Liver (tissue), 9 donors: ENCODE measurements around the gene AFP. TPM values are rescaled to one million over a fixed set of nuclear protein-coding genes. Genes with fewer than 3 reads are reported as not detected.

ENCODE experiments used
- DNase-seq: peaks from one replicate; pipeline ENCODE4 v3.0.0-alpha.2; 2017; ENCODE audit warnings: low spot score
- H3K27ac ChIP-seq, 2 donors: one replicate each; pipeline ENCODE4 v1.7.0; 2013; ENCODE audit warnings: inconsistent platforms in 2 of 2, low read length in 2 of 2, control low read depth in 1 of 2, low read depth in 1 of 2, mild to moderate bottlenecking in 1 of 2
- H3K27me3 ChIP-seq, 4 donors: one replicate each; pipeline versions ENCODE4 v1.6.1 to v1.7.0; 2013; ENCODE audit warnings: low read length in 3 of 4, inconsistent platforms in 1 of 4, mild to moderate bottlenecking in 1 of 4, moderate library complexity in 1 of 4; ENCODE audit not compliant: control insufficient read depth in 4 of 4, insufficient read depth in 4 of 4
- H3K36me3 ChIP-seq, 4 donors: one replicate each; pipeline versions ENCODE4 v1.6.1 to v1.7.0; 2013; ENCODE audit warnings: low read length in 3 of 4, mild to moderate bottlenecking in 3 of 4, low read depth in 1 of 4, moderate library complexity in 1 of 4; ENCODE audit not compliant: control insufficient read depth in 4 of 4, insufficient read depth in 3 of 4
- H3K4me1 ChIP-seq, 4 donors: one replicate each; pipeline versions ENCODE4 v1.6.1 to v1.7.0; 2013; ENCODE audit warnings: low read length in 3 of 4, mild to moderate bottlenecking in 3 of 4, moderate library complexity in 1 of 4; ENCODE audit not compliant: control insufficient read depth in 4 of 4, insufficient read depth in 4 of 4
- H3K4me3 ChIP-seq, 3 donors: one replicate each; pipeline versions ENCODE4 v1.6.1 to v1.7.0; 2013; ENCODE audit warnings: low read length in 3 of 3, control low read depth in 1 of 3, low read depth in 1 of 3, mild to moderate bottlenecking in 1 of 3
- H3K9ac ChIP-seq, 2 donors: one replicate each; pipeline ENCODE4 v1.7.0; 2013; ENCODE audit warnings: low read length in 2 of 2, mild to moderate bottlenecking in 2 of 2, moderate library complexity in 2 of 2, control low read depth in 1 of 2, low read depth in 1 of 2
- H3K9me3 ChIP-seq, 4 donors: one replicate each; pipeline versions ENCODE4 v1.6.1 to v1.7.0; 2013; ENCODE audit warnings: low read length in 3 of 4; ENCODE audit not compliant: control insufficient read depth in 4 of 4
- CTCF ChIP-seq: fragments of 150-350 bp; IDR thresholded peaks from 2 replicates; pipeline ENCODE4 v1.5.1; 2017; ENCODE audit warnings: improper control_type of control experiment, low read depth, low read length; ENCODE audit not compliant: missing input control
- EGR1 ChIP-seq, 2 donors: IDR thresholded peaks; 2 replicates each; pipeline ENCODE4 v1.6.1; 2016 to 2018; ENCODE audit warnings: antibody characterized with exemption in 2 of 2, low read depth in 2 of 2
- HNF4A ChIP-seq, 2 donors: conservative IDR thresholded peaks; 2 replicates each; pipeline ENCODE4 v1.6.1; 2016; ENCODE audit warnings: antibody characterized with exemption in 2 of 2, mild to moderate bottlenecking in 2 of 2
- HNF4G ChIP-seq: IDR thresholded peaks from 2 replicates; pipeline ENCODE4 v1.6.1; 2016; ENCODE audit warnings: antibody characterized with exemption
- JUND ChIP-seq, 2 donors: IDR thresholded peaks; 2 replicates each; pipeline ENCODE4 v1.6.1; 2016; ENCODE audit warnings: antibody characterized with exemption in 2 of 2
- NR2F2 ChIP-seq: IDR thresholded peaks from 2 replicates; pipeline ENCODE4 v1.6.1; 2016; ENCODE audit warnings: antibody characterized with exemption
- RAD21 ChIP-seq, 2 donors: IDR thresholded peaks; 2 replicates each; pipeline ENCODE4 v1.6.1; 2016; ENCODE audit warnings: antibody characterized with exemption in 2 of 2, mild to moderate bottlenecking in 2 of 2
- RXRA ChIP-seq, 2 donors: IDR thresholded peaks; 2 replicates each; pipeline ENCODE4 v1.6.1; 2017 to 2018; ENCODE audit warnings: antibody characterized with exemption in 2 of 2, mild to moderate bottlenecking in 1 of 2
- SP1 ChIP-seq: IDR thresholded peaks from 2 replicates; pipeline ENCODE4 v1.6.1; 2018; ENCODE audit warnings: antibody characterized with exemption, mild to moderate bottlenecking
- TAF1 ChIP-seq: conservative IDR thresholded peaks from 2 replicates; pipeline ENCODE4 v1.6.1; 2016; ENCODE audit warnings: antibody characterized with exemption, mild to moderate bottlenecking
- YY1 ChIP-seq: IDR thresholded peaks from 2 replicates; pipeline ENCODE4 v1.6.1; 2016; ENCODE audit warnings: antibody characterized with exemption, mild to moderate bottlenecking
- WGBS: extraction: QIAGEN DNeasy Blood & Tissue Kit; methylation state at CpG from one replicate; pipeline ENCODE4 v1.1.7; 2013; 5-methylcytosine and 5-hydroxymethylcytosine counted together
- polyA plus RNA-seq, 2 donors: library from polyadenylated mRNA; stranded (reverse) in 1 of 2; unstranded in 1 of 2; fragments of 200-250 nt in 1 of 2; fragments of >200 nt in 1 of 2; fragmentation: Nextera tagmentation in 1 of 2; extraction: Ambion mirVana in 1 of 2; gene quantifications; one replicate each; pipeline versions ENCODE4 v1.2.1 to v1.2.3, GENCODE V29; 2013 to 2015
- total RNA-seq, 2 donors: library from RNA; depleted of rRNA; stranded (reverse); fragments of >200 nt; gene quantifications; one replicate each; pipeline ENCODE4 v1.2.3, GENCODE V29; 2014
- TF ChIP-seq, protein P1 (sequence below): IDR thresholded peaks from 2 replicates; pipeline ENCODE4 v1.6.1; 2016; ENCODE audit warnings: antibody characterized with exemption, mild to moderate bottlenecking
- TF ChIP-seq, protein P2 (sequence below): IDR thresholded peaks from 2 replicates; pipeline ENCODE4 v1.6.1; 2016; ENCODE audit warnings: antibody characterized with exemption
- TF ChIP-seq, protein P3 (sequence below): IDR thresholded peaks from 2 replicates; pipeline ENCODE4 v1.6.1; 2016; ENCODE audit warnings: antibody characterized with exemption
- TF ChIP-seq, protein P4 (sequence below): IDR thresholded peaks from 2 replicates; pipeline ENCODE4 v1.6.1; 2016; ENCODE audit warnings: antibody characterized with exemption
- donor health status: healthy.
- donor health status: healthy.
- donor health status: healthy.
- donor health status: healthy.
- donor health status: healthy.

AFP gene
- total and polyA plus RNA-seq, 4 donors: 1.0 to 3,875 (median 5.7) TPM

DNA sequence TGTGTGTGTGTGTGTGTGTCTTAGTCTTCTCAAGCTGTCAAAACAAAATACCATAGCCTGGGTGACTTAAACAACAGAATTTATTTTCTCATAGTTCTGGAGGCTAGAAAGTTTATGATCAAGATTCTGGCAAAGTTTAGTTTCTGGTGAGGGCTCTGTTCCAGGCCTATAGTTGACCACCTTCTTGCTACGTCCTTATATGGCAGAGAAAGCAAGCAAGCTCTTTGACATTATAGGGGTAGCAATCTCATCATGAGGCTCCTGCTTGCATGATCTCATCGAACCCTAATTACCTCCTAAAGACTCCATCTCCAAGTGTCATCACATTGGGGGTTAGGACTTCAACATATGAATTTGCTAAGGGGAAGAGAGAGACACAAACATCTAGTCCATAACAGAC lies 6.9 kb upstream of the AFP start:
- H3K4me3 ChIP-seq: no peak overlapping the region
- TF ChIP-seq RAD21 (IDR thresholded peaks at IDR 0.05) (no peak), SP1 (no peak), EGR1 (IDR thresholded peaks at IDR 0.05; ENCODE audit: low read depth in 2 of 2) (no peak), JUND (IDR thresholded peaks at IDR 0.05) (no peak), HNF4G (no peak), NR2F2 (no peak), HNF4A (conservative IDR thresholded peaks at IDR 0.05) (no peak), TAF1 (no peak), YY1 (no peak), CTCF (no peak)
- TF ChIP-seq, protein P1, sequence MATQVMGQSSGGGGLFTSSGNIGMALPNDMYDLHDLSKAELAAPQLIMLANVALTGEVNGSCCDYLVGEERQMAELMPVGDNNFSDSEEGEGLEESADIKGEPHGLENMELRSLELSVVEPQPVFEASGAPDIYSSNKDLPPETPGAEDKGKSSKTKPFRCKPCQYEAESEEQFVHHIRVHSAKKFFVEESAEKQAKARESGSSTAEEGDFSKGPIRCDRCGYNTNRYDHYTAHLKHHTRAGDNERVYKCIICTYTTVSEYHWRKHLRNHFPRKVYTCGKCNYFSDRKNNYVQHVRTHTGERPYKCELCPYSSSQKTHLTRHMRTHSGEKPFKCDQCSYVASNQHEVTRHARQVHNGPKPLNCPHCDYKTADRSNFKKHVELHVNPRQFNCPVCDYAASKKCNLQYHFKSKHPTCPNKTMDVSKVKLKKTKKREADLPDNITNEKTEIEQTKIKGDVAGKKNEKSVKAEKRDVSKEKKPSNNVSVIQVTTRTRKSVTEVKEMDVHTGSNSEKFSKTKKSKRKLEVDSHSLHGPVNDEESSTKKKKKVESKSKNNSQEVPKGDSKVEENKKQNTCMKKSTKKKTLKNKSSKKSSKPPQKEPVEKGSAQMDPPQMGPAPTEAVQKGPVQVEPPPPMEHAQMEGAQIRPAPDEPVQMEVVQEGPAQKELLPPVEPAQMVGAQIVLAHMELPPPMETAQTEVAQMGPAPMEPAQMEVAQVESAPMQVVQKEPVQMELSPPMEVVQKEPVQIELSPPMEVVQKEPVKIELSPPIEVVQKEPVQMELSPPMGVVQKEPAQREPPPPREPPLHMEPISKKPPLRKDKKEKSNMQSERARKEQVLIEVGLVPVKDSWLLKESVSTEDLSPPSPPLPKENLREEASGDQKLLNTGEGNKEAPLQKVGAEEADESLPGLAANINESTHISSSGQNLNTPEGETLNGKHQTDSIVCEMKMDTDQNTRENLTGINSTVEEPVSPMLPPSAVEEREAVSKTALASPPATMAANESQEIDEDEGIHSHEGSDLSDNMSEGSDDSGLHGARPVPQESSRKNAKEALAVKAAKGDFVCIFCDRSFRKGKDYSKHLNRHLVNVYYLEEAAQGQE: no peak
- TF ChIP-seq, protein P2, sequence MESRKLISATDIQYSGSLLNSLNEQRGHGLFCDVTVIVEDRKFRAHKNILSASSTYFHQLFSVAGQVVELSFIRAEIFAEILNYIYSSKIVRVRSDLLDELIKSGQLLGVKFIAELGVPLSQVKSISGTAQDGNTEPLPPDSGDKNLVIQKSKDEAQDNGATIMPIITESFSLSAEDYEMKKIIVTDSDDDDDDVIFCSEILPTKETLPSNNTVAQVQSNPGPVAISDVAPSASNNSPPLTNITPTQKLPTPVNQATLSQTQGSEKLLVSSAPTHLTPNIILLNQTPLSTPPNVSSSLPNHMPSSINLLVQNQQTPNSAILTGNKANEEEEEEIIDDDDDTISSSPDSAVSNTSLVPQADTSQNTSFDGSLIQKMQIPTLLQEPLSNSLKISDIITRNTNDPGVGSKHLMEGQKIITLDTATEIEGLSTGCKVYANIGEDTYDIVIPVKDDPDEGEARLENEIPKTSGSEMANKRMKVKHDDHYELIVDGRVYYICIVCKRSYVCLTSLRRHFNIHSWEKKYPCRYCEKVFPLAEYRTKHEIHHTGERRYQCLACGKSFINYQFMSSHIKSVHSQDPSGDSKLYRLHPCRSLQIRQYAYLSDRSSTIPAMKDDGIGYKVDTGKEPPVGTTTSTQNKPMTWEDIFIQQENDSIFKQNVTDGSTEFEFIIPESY: no peak
- TF ChIP-seq, protein P3, sequence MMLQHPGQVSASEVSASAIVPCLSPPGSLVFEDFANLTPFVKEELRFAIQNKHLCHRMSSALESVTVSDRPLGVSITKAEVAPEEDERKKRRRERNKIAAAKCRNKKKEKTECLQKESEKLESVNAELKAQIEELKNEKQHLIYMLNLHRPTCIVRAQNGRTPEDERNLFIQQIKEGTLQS: no peak
- H3K4me1 ChIP-seq: peaks cover 3 to 29% (median 21%) of the 10 kb centered on the region in 4 donors
- H3K27me3 ChIP-seq: no peaks in the 10 kb centered on the region
- H3K9me3 ChIP-seq: no peaks in the 10 kb centered on the region
- DNase-seq: no peak
- no peaks in the 10 kb centered on the region for H3K36me3 ChIP-seq
- H3K27ac ChIP-seq: no peak overlapping the region
- H3K9ac ChIP-seq: no peak overlapping the region
- WGBS: 91% methylated on average over 2 of the region's 2 CpGs

DNA sequence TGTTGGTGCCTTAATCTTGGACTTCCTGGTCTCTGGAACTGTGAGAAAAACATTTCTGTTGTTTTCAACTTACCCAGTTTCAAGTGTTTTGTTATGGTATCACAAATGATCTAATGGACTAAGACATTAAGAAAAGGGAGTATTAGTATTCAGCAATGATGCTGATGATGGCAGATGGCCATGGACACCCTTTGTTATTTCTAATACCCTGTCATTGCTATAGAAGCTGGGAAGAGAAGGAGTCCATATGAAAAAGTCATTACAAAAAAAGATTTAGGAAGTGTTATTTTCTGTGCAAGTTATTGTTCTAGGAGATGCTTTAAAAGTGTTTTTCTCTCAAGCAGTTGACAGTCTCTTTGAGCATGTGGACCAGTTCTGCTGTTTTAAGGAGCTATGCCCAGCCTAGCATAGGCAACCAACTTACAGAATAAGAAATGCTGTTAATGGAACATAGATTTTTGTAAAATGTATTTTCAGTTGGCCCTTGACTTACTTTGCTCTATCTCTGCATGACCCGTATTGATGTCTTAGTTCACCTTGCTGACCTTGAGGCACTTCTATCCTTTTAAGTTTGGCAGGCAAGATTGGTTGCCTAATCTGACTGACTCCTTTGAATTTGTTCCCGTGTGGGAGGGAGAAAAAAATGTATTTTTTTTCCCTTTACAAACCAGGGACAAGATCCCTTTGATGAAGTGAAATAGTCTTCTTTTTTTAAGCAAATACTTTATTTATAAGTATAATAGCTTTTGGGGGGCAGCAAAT lies 6.0 kb upstream of the AFP start:
- H3K9ac ChIP-seq: no peak overlapping the region
- 28% methylated on average over 2 of the region's 2 CpGs for WGBS
- peak; percentile 20 to 28 for TF ChIP-seq RXRA (IDR thresholded peaks at IDR 0.05)
- TF ChIP-seq, protein P4, sequence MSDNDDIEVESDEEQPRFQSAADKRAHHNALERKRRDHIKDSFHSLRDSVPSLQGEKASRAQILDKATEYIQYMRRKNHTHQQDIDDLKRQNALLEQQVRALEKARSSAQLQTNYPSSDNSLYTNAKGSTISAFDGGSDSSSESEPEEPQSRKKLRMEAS: no peak
- TF ChIP-seq HNF4A (conservative IDR thresholded peaks at IDR 0.05): peak; percentile 32 to 35
- H3K4me1 ChIP-seq: peaks cover 3 to 29% (median 22%) of the 10 kb centered on the region in 4 donors
- H3K4me3 ChIP-seq: no peak overlapping the region
- no peaks in the 10 kb centered on the region for H3K9me3 ChIP-seq
- H3K27ac ChIP-seq: no peak overlapping the region
- no peaks in the 10 kb centered on the region for H3K27me3 ChIP-seq
- DNase-seq: no peak
- H3K36me3 ChIP-seq: no peaks in the 10 kb centered on the region
